ENCODE results near the gene H2BW1.
"Not testable (repeated sequence)": the region's sequence is repeated elsewhere in the genome, so short reads cannot be mapped to it uniquely, and the experiment has no call there.

H2BW1 gene

DNA sequence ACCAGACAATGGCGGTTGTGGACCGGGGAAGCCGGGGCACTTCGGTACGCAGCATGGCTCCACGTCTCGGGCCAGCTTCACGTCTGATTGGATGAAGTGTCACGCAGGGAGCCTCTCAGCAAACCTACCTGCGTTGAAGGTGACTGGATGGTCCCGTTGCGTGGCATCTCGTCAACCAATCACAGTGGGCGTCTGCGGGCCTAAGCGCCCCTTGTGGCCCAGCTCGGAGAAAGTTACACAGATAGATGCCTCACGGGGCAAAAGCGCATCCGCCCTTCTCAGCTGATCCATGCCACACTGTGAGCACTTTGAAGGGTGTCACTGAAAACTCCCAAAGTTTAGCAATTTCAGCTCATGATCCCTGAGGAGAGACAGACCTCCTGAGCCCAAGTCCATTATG lies at the start of gene H2BW1:
Gene H2BW1 (minus strand): TSS at position 103 of the 400 bp plus-strand sequence. CDS start 132 bp downstream, outside the sequence.
- DNase-seq (ENCODE audit: low read depth) = no peak

DNA sequence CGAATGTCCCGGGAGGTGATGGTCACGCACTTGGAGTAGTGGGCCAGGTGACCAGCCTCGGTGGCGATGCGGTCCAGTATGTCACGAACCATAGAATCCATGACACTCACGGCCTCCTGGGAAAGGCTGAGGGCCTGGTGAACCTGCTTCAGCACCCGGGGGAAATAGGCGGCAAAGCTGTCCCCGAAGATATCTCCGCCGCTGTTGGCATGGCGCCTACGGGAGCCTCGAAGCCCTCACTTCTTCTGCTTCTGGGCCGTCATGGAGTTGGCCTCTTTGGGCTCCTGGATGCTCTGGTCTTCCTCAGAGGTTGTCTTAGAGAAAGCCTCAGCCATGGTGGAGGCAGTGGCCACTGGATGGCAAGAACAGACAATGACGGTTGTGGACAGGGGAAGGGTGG lies 49.1 kb upstream of the H2BW1 start:
- DNase-seq (ENCODE audit: low read depth) = not testable (repeated sequence)

- not testable (repeated sequence) for DNase-seq (ENCODE audit: low read depth)
Measured at GRCh38 chrX:104054956-104055355, 41.4 kb upstream of the H2BW1 start.

DNA sequence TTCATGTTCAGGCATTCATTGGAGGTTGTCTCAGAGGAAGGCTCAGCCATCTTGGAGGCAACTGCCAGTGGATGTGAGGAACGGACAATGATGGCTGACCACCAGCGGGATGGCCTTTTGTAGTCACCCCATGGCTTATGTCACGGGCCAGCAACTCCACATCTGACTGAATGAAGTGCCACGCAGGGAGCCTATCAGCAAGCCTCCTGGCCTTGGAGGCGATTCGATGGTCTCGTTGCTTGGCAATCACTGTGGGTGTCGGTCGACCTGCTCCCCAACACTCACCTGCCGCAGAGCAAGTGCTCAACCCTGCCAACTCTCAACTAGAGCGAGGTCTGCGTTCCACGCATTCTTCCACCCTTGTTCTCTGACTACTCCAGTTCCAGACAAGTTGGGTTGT lies 33.7 kb upstream of the H2BW1 start:
- DNase-seq (ENCODE audit: low read depth) = no peak

DNA sequence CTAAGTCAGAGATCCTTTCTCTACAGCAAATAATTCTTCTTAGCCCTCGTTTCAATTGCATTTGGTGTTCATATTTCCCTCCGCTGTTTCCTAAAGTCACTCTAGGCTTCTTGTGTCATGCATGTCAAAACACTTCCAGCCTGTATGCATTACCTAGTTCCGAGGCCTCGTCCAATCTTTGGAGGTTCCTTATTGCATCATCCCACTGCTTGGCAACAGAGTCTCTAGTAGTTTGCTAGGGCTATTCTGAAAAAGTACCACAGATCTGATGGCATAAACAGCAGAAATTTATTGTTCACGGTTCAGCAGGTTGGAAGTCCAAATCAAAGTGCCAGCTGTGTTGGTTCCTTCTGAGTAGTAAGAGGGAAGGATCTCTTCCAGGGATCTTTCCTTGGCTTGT lies 32.1 kb upstream of the H2BW1 start:
- DNase-seq (ENCODE audit: low read depth) = no peak

DNA sequence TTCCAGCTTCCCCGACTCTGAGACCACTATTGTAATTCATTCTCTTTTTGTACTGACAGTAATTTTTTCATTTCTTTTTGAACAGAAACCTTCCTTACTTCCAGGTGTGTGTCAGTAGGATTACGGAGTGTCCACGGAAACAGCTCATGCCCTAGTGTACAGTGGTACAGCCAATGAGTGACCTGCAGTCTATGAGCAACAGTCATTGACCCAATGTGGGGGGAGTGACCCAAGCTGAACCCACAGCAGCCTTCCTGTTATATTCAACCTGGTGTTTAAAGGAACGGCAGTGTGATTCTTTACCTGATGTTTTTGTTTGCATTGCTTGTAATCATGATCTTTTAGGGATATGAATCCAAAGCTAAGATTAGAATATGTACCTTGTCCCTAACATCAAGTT lies 27.5 kb upstream of the H2BW1 start:
- no peak for DNase-seq (ENCODE audit: low read depth)

DNA sequence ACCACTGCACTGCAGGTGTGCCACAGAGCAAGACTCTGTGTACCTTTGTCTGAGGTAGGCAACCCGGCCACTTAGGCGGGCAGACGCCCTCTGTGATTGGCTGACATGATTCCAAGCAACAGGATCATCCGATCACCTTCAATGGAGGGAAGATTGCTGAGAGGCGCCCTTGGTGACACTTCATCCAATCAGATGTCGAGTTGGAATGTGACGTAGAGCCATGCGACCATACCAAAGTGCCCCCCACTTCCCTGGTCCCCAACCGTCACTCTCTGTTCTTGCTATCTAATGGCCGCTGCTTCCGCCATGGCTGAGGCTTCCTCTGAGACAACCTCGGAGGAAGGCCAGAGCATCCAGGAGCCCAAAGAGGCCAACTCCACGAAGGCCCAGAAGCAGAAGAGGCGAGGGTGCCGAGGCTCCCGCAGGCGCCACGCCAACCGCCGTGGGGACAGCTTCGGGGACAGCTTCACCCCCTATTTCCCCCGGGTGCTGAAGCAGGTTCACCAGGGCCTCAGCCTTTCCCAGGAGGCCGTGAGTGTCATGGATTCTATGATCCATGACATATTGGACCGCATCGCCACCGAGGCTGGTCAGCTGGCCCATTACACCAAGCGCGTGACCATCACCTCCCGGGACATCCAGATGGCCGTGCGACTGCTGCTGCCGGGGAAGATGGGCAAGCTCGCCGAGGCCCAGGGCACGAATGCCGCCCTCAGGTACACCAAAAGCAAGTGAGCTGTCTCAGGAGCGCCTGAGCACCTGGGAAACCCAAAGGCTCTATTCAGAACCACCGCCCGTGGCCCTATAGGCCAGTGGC lies 26.4 kb upstream of the H2BW1 start, which contains the start of gene H2BW2:
Gene H2BW2 (plus strand): TSS at position 268 of the 817 bp plus-strand sequence. CDS start 39 bp downstream, at position 307.
- no peak for DNase-seq (ENCODE audit: low read depth)

GRCh38 chrX:104018126-104018525 lies 4.6 kb upstream of the H2BW1 start:
- DNase-seq (ENCODE audit: low read depth) = no peak

- DNase-seq (ENCODE audit: low read depth) = not testable (repeated sequence)
Measured at GRCh38 chrX:104015576-104015975, 2.1 kb upstream of the H2BW1 start.

DNA sequence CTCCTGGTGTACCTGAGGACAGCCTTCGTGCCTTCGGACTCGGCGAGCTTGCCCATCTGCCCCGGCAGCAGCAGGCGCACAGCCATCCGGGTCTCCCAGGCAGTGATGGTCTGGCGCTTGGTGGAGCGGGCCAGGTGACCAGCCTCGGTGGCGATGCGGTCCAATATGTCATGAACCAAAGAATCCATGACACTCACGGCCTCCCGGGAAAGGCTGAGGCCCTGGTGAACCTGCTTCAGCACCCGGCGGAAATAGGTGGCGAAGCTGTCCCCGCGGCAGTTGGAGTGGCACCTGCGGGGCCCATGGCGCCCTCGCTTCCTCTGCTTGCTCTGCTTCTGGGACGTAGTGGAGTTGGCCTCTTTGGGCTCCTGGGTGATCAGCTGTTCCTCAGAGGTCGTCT lies 350 bp downstream of the H2BW1 start:
- DNase-seq (ENCODE audit: low read depth) = no peak

DNA sequence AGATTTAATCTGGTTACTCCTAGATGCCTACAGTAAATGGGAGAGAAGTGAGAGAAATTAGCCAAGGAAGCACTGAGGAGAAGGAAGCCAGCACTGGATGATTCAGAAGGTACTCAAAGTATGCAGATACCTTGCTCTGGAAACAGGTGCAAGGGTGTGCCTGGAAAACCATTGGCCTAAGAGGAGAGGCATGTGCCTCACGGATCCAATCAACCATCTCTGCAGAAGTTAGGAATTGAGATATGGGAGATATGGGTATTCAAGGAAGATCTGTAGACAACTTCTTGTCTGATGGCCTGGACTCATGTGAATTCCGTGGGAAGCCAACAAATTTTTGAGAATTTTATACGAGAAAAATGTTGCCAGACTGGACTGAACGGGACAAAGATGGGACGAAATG lies 4.7 kb downstream of the H2BW1 start:
- no peak for DNase-seq (ENCODE audit: low read depth)

GRCh38 chrX:103999234-103999633 lies 14.3 kb downstream of the H2BW1 start:
- DNase-seq (ENCODE audit: low read depth) = no peak

GRCh38 chrX:103983508-103983907 lies 30.0 kb downstream of the H2BW1 start:
- DNase-seq (ENCODE audit: low read depth) = not testable (repeated sequence)

- not testable (repeated sequence) for DNase-seq (ENCODE audit: low read depth)
Measured at GRCh38 chrX:103962411-103963278, 50.9 kb downstream of the H2BW1 start, which contains the start of gene TMSB15B. Gene TMSB15B, plus strand, starts transcription at chrX:103962627.

Measured in activated T-helper 1 cell treated with Interleukin-2 at 50 U/mL for 16 hours (primary cell).